HepG2 (cell line): Measurements from ENCODE around the gene FABP1. TPM values are rescaled to one million over a fixed set of nuclear protein-coding genes. Genes with fewer than 3 reads are reported as not detected.

Experiments
- AKAP8 ChIP-seq: sonication (generic); formaldehyde crosslinking; IDR thresholded peaks from 2 replicates; pipeline ENCODE4 v1.5.1; 2020; ENCODE audit warnings: mild to moderate bottlenecking, missing genetic modification reagents
- CCDC6 ChIP-seq: sonication (generic); formaldehyde crosslinking; IDR thresholded peaks from 2 replicates; pipeline ENCODE4 v1.8.1; 2022; ENCODE audit warnings: mild to moderate bottlenecking, missing genetic modification reagents, moderate library complexity
- CENPX ChIP-seq: sonication (generic); formaldehyde crosslinking; IDR thresholded peaks from 2 replicates; pipeline ENCODE4 v1.9.0; 2021; ENCODE audit warnings: mild to moderate bottlenecking, missing genetic modification reagents, moderate library complexity
- FOXO1 ChIP-seq: sonication (generic); formaldehyde crosslinking; IDR thresholded peaks from 2 replicates; pipeline ENCODE4 v1.4.0; 2020; ENCODE audit warnings: missing genetic modification reagents
- HBP1 ChIP-seq: IDR thresholded peaks from 2 replicates; pipeline ENCODE4 v1.6.1; 2016; ENCODE audit warnings: low read depth, control low read depth
- HMGA1 ChIP-seq: sonication (generic); formaldehyde crosslinking; conservative IDR thresholded peaks from 2 replicates; pipeline ENCODE4 v1.4.0; 2020; ENCODE audit warnings: missing genetic modification reagents
- IRX3 ChIP-seq: sonication (generic); formaldehyde crosslinking; IDR thresholded peaks from 2 replicates; pipeline ENCODE4 v1.8.1; 2023; ENCODE audit warnings: mild to moderate bottlenecking, low read depth, missing genetic modification reagents, borderline replicate concordance
- JUND ChIP-seq: sonication (generic); formaldehyde crosslinking; IDR thresholded peaks from 2 replicates; pipeline ENCODE4 v1.8.0; 2022; ENCODE audit warnings: mild to moderate bottlenecking, missing genetic modification reagents
- PAF1 ChIP-seq: IDR thresholded peaks from 2 replicates; pipeline ENCODE4 v1.6.1; 2016; ENCODE audit warnings: missing genetic modification reagents, missing compliant biosample characterization
- REL ChIP-seq: sonication (generic); formaldehyde crosslinking; conservative IDR thresholded peaks from 2 replicates; pipeline ENCODE4 v1.8.0; 2022; ENCODE audit warnings: mild to moderate bottlenecking, missing genetic modification reagents, moderate library complexity
- TBX2 ChIP-seq: sonication (generic); formaldehyde crosslinking; IDR thresholded peaks from 2 replicates; pipeline ENCODE4 v1.5.0; 2020; ENCODE audit warnings: missing genetic modification reagents, mild to moderate bottlenecking, borderline replicate concordance
- TOPORS ChIP-seq: sonication (generic); formaldehyde crosslinking; IDR thresholded peaks from 2 replicates; pipeline ENCODE4 v1.8.0; 2023; ENCODE audit warnings: mild to moderate bottlenecking, missing genetic modification reagents
- TRIM24 ChIP-seq: sonication (generic); formaldehyde crosslinking; IDR thresholded peaks from 2 replicates; pipeline ENCODE4 v1.8.0; 2022; ENCODE audit warnings: mild to moderate bottlenecking, missing genetic modification reagents
- YY1 ChIP-seq: IDR thresholded peaks from 2 replicates; pipeline ENCODE4 v1.6.1; 2011; ENCODE audit warnings: low read length, low read depth, moderate library complexity, mild to moderate bottlenecking; ENCODE audit not compliant: insufficient read depth, insufficient replicate concordance
- ZNF12 ChIP-seq: sonication (generic); formaldehyde crosslinking; IDR thresholded peaks from 2 replicates; pipeline ENCODE4 v1.5.0; 2020; ENCODE audit warnings: missing genetic modification reagents
- ZNF326 ChIP-seq: sonication (generic); formaldehyde crosslinking; IDR thresholded peaks from 2 replicates; pipeline ENCODE4 v1.4.0; 2020; ENCODE audit warnings: missing genetic modification reagents, borderline replicate concordance
- ZNF446 ChIP-seq: sonication (generic); formaldehyde crosslinking; IDR thresholded peaks from 2 replicates; pipeline ENCODE4 v1.5.0; 2020; ENCODE audit warnings: mild to moderate bottlenecking, missing genetic modification reagents
- ZNF496 ChIP-seq: sonication (generic); formaldehyde crosslinking; IDR thresholded peaks from 2 replicates; pipeline ENCODE4 v1.8.1; 2023; ENCODE audit warnings: mild to moderate bottlenecking, moderate library complexity, missing genetic modification reagents; ENCODE audit not compliant: insufficient replicate concordance
- ZNF558 ChIP-seq: sonication (generic); formaldehyde crosslinking; IDR thresholded peaks from 2 replicates; pipeline ENCODE4 v1.9.0; 2022; ENCODE audit warnings: mild to moderate bottlenecking, missing genetic modification reagents, borderline replicate concordance
- ZNF564 ChIP-seq: sonication (generic); formaldehyde crosslinking; IDR thresholded peaks from 2 replicates; pipeline ENCODE4 v1.8.1; 2023; ENCODE audit warnings: mild to moderate bottlenecking, missing genetic modification reagents
- ZNF616 ChIP-seq: sonication (generic); formaldehyde crosslinking; IDR thresholded peaks from 2 replicates; pipeline ENCODE4 v1.5.0; 2020; ENCODE audit warnings: low read depth, mild to moderate bottlenecking, missing genetic modification reagents
- ZNF737 ChIP-seq: sonication (generic); formaldehyde crosslinking; IDR thresholded peaks from 2 replicates; pipeline ENCODE4 v1.5.0; 2020; ENCODE audit warnings: missing genetic modification reagents, mild to moderate bottlenecking, borderline replicate concordance
- ZNF747 ChIP-seq: sonication (generic); formaldehyde crosslinking; IDR thresholded peaks from 2 replicates; pipeline ENCODE4 v1.8.1; 2023; ENCODE audit warnings: missing genetic modification reagents, mild to moderate bottlenecking, borderline replicate concordance
- ZNF75D ChIP-seq: sonication (generic); formaldehyde crosslinking; IDR thresholded peaks from 2 replicates; pipeline ENCODE4 v1.8.1; 2023; ENCODE audit warnings: missing genetic modification reagents, mild to moderate bottlenecking, borderline replicate concordance
- polyA plus RNA-seq, 8 experiments: library from polyadenylated mRNA; depleted of rRNA in 3 of 8; stranded (reverse) in 7 of 8; unstranded in 1 of 8; fragments of >200 nt; fragmentation: Illumina TruSeq in 4 of 8; extraction: Trizol in 4 of 8; gene quantifications; 2 replicates each; pipeline versions ENCODE4 v1.2.1 to v1.2.3, GENCODE V29; 2011 to 2016; ENCODE audit warnings: low read depth in 4 of 8, missing spikeins in 1 of 8, mixed read lengths in 1 of 8; ENCODE audit not compliant: insufficient read depth in 1 of 8
- total RNA-seq, 5 experiments: library from RNA; depleted of rRNA; stranded (reverse); fragments of >200 nt; fragmentation: Illumina TruSeq; extraction: Trizol; gene quantifications; 2 replicates each; pipeline ENCODE4 v1.2.3, GENCODE V29; 2016; ENCODE audit warnings: low read depth in 1 of 5
- TF ChIP-seq, protein P1 (sequence below): IDR thresholded peaks from 2 replicates; pipeline ENCODE4 v1.6.1; 2016
- TF ChIP-seq, protein P2 (sequence below): sonication (generic); formaldehyde crosslinking; IDR thresholded peaks from 2 replicates; pipeline ENCODE4 v1.8.1; 2023; ENCODE audit warnings: mild to moderate bottlenecking, missing genetic modification reagents

FABP1 gene
- total and polyA plus RNA-seq, 2 of the 13 experiments (the other 11 are each of a cell fraction or from before 2014, with no cell fraction given) = 644 to 1,608 TPM

DNA sequence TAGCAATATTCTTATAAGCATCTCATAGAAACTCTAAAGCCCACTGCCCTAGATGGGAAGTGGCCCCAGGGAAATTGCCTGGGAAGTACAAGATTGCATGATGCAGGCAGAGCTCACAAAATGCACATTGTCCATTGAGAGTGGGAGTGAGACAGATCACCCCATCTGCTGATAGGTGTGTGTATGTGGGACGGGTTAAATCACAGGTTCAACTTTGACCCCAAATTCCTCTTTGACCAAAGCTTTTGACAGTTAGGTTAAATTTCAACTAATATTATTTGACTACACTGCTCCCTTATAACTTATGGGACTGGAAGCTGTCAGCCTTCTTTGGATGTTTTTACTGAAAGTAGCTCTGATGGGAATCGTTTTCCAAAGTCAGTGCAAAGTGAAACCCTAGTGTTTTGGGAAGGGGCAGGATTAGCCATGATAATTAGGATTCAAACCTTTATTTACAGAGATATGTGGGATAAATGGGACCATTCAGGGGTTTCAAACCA is 11.4 kb upstream of the FABP1 start (continued):
- TF ChIP-seq HBP1 (CRISPR knock-in tag) = 0 out of 2 replicates have a peak, but pooled peaks have one; percentile 41
- no peak for TF ChIP-seq AKAP8 (CRISPR knock-in tag)
- TF ChIP-seq ZNF12 (CRISPR knock-in tag) = peak; percentile 74; the same call in 1 of the 2 replicates
- no peak for TF ChIP-seq ZNF446 (CRISPR knock-in tag)
- TF ChIP-seq ZNF558 = no peak
- no peak for TF ChIP-seq JUND (CRISPR knock-in tag)
- TF ChIP-seq TOPORS (CRISPR knock-in tag) = no peak
- TF ChIP-seq TRIM24 = no peak
- no peak for TF ChIP-seq ZNF737 (CRISPR knock-in tag)
- no peak for TF ChIP-seq CENPX (CRISPR knock-in tag)
- TF ChIP-seq CCDC6 (CRISPR knock-in tag) = no peak
- TF ChIP-seq, protein P1, sequence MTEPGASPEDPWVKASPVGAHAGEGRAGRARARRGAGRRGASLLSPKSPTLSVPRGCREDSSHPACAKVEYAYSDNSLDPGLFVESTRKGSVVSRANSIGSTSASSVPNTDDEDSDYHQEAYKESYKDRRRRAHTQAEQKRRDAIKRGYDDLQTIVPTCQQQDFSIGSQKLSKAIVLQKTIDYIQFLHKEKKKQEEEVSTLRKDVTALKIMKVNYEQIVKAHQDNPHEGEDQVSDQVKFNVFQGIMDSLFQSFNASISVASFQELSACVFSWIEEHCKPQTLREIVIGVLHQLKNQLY (CRISPR knock-in tag) = peak; percentile 87
- no peak for TF ChIP-seq PAF1
- no peak for TF ChIP-seq ZNF496 (CRISPR knock-in tag)
- TF ChIP-seq FOXO1 (CRISPR knock-in tag) = peak; percentile 80
- TF ChIP-seq ZNF564 (CRISPR knock-in tag) = no peak
- TF ChIP-seq ZNF326 (CRISPR knock-in tag) = no peak
- TF ChIP-seq ZNF75D (CRISPR knock-in tag) = no peak
- peak; percentile 94 for TF ChIP-seq TBX2
- no peak for TF ChIP-seq ZNF747 (CRISPR knock-in tag)
- no peak for TF ChIP-seq ZNF616 (CRISPR knock-in tag)
- TF ChIP-seq, protein P2, sequence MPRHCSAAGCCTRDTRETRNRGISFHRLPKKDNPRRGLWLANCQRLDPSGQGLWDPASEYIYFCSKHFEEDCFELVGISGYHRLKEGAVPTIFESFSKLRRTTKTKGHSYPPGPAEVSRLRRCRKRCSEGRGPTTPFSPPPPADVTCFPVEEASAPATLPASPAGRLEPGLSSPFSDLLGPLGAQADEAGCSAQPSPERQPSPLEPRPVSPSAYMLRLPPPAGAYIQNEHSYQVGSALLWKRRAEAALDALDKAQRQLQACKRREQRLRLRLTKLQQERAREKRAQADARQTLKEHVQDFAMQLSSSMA (CRISPR knock-in tag) = no peak
- no peak for TF ChIP-seq HMGA1
- no peak for TF ChIP-seq REL (CRISPR knock-in tag)
- no peak for TF ChIP-seq YY1
- TF ChIP-seq IRX3 (CRISPR knock-in tag) = no peak
